Measurements from ENCODE around the gene ADORA2A.

Gene ADORA2A

GRCh38 chr22:24483976-24484545, 56.7 kb downstream of the ADORA2A start:
- Histone ChIP-seq H3K9me3 (ENCODE audit: insufficient read depth, low read length) (no peaks in the 10 kb centered on the region), H3K9ac (ENCODE audit: low read length) (no peak overlapping the region), H4K20me1 (ENCODE audit: low read depth, low read length) (no peaks in the 10 kb centered on the region), H3K4me3 (ENCODE audit: insufficient read depth, low read length, poor library complexity, severe bottlenecking) (no peak overlapping the region), H3K79me2 (ENCODE audit: insufficient read depth, low read length) (no peaks in the 10 kb centered on the region), H3K27me3 (ENCODE audit: low read length) (no peaks in the 10 kb centered on the region), H3K4me2 (ENCODE audit: low read depth, low read length, poor library complexity, severe bottlenecking) (no peak overlapping the region), H3K36me3 (ENCODE audit: low read length) (no peaks in the 10 kb centered on the region), H3F3A (ENCODE audit: insufficient read depth) (no peaks in the 10 kb centered on the region), H3K9me2 (replicated peaks; ENCODE audit: insufficient read depth, low read length) (no peaks in the 10 kb centered on the region), H3K27ac (ENCODE audit: low read depth, low read length) (no peak overlapping the region), H2AFZ (ENCODE audit: low read depth, low read length, severe bottlenecking) (no peak overlapping the region)
- TF ChIP-seq CTCF (IDR thresholded peaks at IDR 0.05; ENCODE audit: insufficient read depth, low read length, poor library complexity, severe bottlenecking) (no peak), EZH2phosphoT487 (conservative IDR thresholded peaks at IDR 0.05; ENCODE audit: low read length) (no peak)

- Histone ChIP-seq H3K36me3 (ENCODE audit: low read length) (no peaks in the 10 kb centered on the region), H3F3A (ENCODE audit: insufficient read depth) (no peaks in the 10 kb centered on the region), H3K9me3 (ENCODE audit: insufficient read depth, low read length) (no peaks in the 10 kb centered on the region), H2AFZ (ENCODE audit: low read depth, low read length, severe bottlenecking) (no peak overlapping the region), H4K20me1 (ENCODE audit: low read depth, low read length) (no peaks in the 10 kb centered on the region), H3K79me2 (ENCODE audit: insufficient read depth, low read length) (no peaks in the 10 kb centered on the region), H3K4me3 (ENCODE audit: insufficient read depth, low read length, poor library complexity, severe bottlenecking) (no peak overlapping the region), H3K9me2 (replicated peaks; ENCODE audit: insufficient read depth, low read length) (no peaks in the 10 kb centered on the region), H3K4me2 (ENCODE audit: low read depth, low read length, poor library complexity, severe bottlenecking) (no peak overlapping the region), H3K9ac (ENCODE audit: low read length) (no peak overlapping the region), H3K27ac (ENCODE audit: low read depth, low read length) (no peak overlapping the region), H3K27me3 (ENCODE audit: low read length) (no peaks in the 10 kb centered on the region)
- TF ChIP-seq EZH2phosphoT487 (conservative IDR thresholded peaks at IDR 0.05; ENCODE audit: low read length) = no peak
- no peak for TF ChIP-seq CTCF (IDR thresholded peaks at IDR 0.05; ENCODE audit: insufficient read depth, low read length, poor library complexity, severe bottlenecking)
Measured at GRCh38 chr22:24485170-24485569, 57.8 kb downstream of the ADORA2A start.

DNA sequence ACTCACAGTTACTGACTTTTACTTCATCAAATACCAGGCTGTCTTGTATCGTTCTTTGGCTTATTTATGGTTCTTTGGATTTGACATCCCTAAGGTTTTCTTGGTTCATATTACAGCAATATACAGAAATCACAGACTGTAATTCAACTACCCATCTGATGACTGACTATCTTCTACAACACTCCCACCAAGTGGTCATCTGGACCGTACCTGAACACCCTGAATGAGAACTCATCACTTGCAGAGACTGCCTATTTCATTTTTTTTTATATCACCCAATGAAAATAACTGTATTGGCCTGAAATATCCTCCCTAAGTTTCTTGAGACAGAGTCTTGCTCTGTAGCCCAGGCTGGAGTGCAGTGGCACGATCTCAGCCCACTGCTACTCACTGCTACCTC, 58.2 kb downstream of the ADORA2A start:
- H2AFZ ChIP-seq (ENCODE audit: low read depth, low read length, severe bottlenecking) = no peak overlapping the region
- TF ChIP-seq EZH2phosphoT487 (conservative IDR thresholded peaks at IDR 0.05; ENCODE audit: low read length) = no peak
- peak; percentile 12 for TF ChIP-seq CTCF (IDR thresholded peaks at IDR 0.05; ENCODE audit: insufficient read depth, low read length, poor library complexity, severe bottlenecking)
- no peaks in the 10 kb centered on the region for H3K79me2 ChIP-seq (ENCODE audit: insufficient read depth, low read length)

More for the DNA sequence above, 58.2 kb downstream of the ADORA2A start:
- Histone ChIP-seq H4K20me1 (ENCODE audit: low read depth, low read length) (no peaks in the 10 kb centered on the region), H3K27me3 (ENCODE audit: low read length) (no peaks in the 10 kb centered on the region), H3K9me2 (replicated peaks; ENCODE audit: insufficient read depth, low read length) (no peaks in the 10 kb centered on the region), H3F3A (ENCODE audit: insufficient read depth) (no peaks in the 10 kb centered on the region), H3K27ac (ENCODE audit: low read depth, low read length) (no peak overlapping the region), H3K9me3 (ENCODE audit: insufficient read depth, low read length) (no peaks in the 10 kb centered on the region), H3K4me3 (ENCODE audit: insufficient read depth, low read length, poor library complexity, severe bottlenecking) (no peak overlapping the region), H3K9ac (ENCODE audit: low read length) (no peak overlapping the region), H3K4me2 (ENCODE audit: low read depth, low read length, poor library complexity, severe bottlenecking) (no peak overlapping the region), H3K36me3 (ENCODE audit: low read length) (no peaks in the 10 kb centered on the region)
